OCI-LY1 (cell line): Measurements from ENCODE around the gene BAD.

Experiments
- EZH2 ChIP-seq: fragments of 200-600 bp; sonication (generic), shearing (Covaris generic); IDR thresholded peaks from 2 replicates; pipeline ENCODE4 v1.8.0; 2017; ENCODE audit warnings: borderline replicate concordance, mixed run types, mild to moderate bottlenecking, antibody characterized with exemption, low read length, moderate library complexity, mixed read lengths
- TF ChIP-seq, protein P1 (sequence below): fragments of 200-600 bp; sonication (generic), shearing (Covaris generic); IDR thresholded peaks from 2 replicates; pipeline ENCODE4 v1.5.1; 2017; ENCODE audit warnings: mild to moderate bottlenecking, antibody characterized with exemption, low read length, moderate library complexity, mixed read lengths

DNA sequence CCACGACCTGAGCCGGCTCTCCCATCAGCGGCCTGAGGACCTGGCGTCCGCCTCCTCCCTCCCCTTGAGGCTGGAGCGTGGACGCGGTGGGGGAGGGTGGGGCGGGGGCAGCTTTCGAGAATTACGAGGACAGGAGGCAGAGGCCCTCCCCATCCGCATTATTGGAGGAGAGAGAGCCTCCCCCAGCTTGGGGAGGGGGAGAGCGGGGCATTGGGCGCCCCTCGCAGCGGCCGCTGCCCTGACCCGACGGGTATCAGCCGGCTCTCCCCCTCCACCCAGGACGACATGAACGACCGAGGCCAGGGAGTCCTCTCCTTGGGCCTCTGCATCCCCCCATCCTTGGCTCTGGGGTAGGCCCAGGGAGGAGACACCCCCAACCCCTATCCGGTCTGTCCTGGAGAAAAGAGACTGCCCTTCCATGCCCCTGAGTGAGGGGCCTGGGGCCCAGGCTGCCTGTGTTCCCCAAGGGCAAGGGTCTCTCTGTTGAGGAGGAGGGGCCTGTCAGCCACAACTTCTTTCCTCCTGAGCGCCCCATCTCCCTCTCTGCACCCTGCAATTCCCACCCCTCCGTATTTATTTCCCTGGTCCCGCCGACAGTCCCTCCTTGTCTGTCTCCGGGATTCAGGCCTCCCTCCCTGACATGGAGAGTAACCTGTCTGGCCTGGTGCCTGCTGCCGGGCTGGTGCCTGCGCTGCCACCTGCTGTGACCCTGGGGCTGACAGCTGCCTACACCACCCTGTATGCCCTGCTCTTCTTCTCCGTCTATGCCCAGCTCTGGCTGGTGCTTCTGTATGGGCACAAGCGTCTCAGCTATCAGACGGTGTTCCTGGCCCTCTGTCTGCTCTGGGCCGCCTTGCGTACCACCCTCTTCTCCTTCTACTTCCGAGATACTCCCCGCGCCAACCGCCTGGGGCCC lies 1.7 kb upstream of the BAD start:
- TF ChIP-seq, protein P1, sequence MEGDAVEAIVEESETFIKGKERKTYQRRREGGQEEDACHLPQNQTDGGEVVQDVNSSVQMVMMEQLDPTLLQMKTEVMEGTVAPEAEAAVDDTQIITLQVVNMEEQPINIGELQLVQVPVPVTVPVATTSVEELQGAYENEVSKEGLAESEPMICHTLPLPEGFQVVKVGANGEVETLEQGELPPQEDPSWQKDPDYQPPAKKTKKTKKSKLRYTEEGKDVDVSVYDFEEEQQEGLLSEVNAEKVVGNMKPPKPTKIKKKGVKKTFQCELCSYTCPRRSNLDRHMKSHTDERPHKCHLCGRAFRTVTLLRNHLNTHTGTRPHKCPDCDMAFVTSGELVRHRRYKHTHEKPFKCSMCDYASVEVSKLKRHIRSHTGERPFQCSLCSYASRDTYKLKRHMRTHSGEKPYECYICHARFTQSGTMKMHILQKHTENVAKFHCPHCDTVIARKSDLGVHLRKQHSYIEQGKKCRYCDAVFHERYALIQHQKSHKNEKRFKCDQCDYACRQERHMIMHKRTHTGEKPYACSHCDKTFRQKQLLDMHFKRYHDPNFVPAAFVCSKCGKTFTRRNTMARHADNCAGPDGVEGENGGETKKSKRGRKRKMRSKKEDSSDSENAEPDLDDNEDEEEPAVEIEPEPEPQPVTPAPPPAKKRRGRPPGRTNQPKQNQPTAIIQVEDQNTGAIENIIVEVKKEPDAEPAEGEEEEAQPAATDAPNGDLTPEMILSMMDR, result peak; percentile 23; the same call in 1 of the 2 replicates
- no peak for TF ChIP-seq EZH2
